Stimulated activated CD8-positive, alpha-beta memory T cell treated with anti-CD3 and anti-CD28 coated beads, Interleukin-7, amount 100 ng/mL, for 48 hours (primary cell): ENCODE data around the gene IGFBP2.

ENCODE experiments used
- DNase-seq, 2 donors: peaks; one replicate each; pipeline ENCODE4 v3.0.0-alpha.2; 2020; ENCODE audit warnings: low read depth in 1 of 2; ENCODE audit errors: extremely low read depth in 1 of 2

IGFBP2 gene

GRCh38 chr2:216661051-216661450 lies 27.8 kb downstream of the IGFBP2 start:
- no peak for DNase-seq

- DNase-seq: no peak
These were observed 28.6 kb downstream of the IGFBP2 start for GRCh38 chr2:216661639-216662375.

- DNase-seq: no peak
These were observed 29.9 kb downstream of the IGFBP2 start for GRCh38 chr2:216663106-216663505.

GRCh38 chr2:216663846-216664245 lies 30.6 kb downstream of the IGFBP2 start:
- no peak for DNase-seq

- no peak for DNase-seq
These were observed 31.4 kb downstream of the IGFBP2 start for GRCh38 chr2:216664593-216665034.

- no peak for DNase-seq
These were observed 32.0 kb downstream of the IGFBP2 start for GRCh38 chr2:216665242-216665641.

GRCh38 chr2:216665717-216666116 lies 32.5 kb downstream of the IGFBP2 start:
- DNase-seq: no peak

- peak; percentile 29 to 31 for DNase-seq
These were observed 33.4 kb downstream of the IGFBP2 start for GRCh38 chr2:216666461-216667233.

GRCh38 chr2:216670266-216671080 lies 37.3 kb downstream of the IGFBP2 start:
- DNase-seq: no peak

- DNase-seq: no peak
These were observed 37.8 kb downstream of the IGFBP2 start for GRCh38 chr2:216671081-216671411.

GRCh38 chr2:216671791-216672343 lies 38.6 kb downstream of the IGFBP2 start:
- no peak for DNase-seq

- no peak for DNase-seq
These were observed 39.2 kb downstream of the IGFBP2 start for GRCh38 chr2:216672466-216672865.

GRCh38 chr2:216673021-216673420 lies 39.8 kb downstream of the IGFBP2 start:
- DNase-seq: no peak

GRCh38 chr2:216673609-216674008 lies 40.4 kb downstream of the IGFBP2 start:
- DNase-seq: no peak

GRCh38 chr2:216674376-216674775 lies 41.2 kb downstream of the IGFBP2 start:
- DNase-seq: no peak

- DNase-seq: no peak
These were observed 43.4 kb downstream of the IGFBP2 start for GRCh38 chr2:216676630-216677029.

- no peak for DNase-seq
These were observed 44.3 kb downstream of the IGFBP2 start for GRCh38 chr2:216677439-216678097.

- no peak for DNase-seq
These were observed 44.9 kb downstream of the IGFBP2 start for GRCh38 chr2:216678098-216678465.

- DNase-seq: no peak
These were observed 45.8 kb downstream of the IGFBP2 start for GRCh38 chr2:216678813-216679657.

- DNase-seq: no peak
These were observed 46.4 kb downstream of the IGFBP2 start for GRCh38 chr2:216679658-216680024.
